DOHH2 (cell line): ENCODE results near the gene KREMEN1.

ENCODE experiments used
- H3F3A ChIP-seq: fragments of 200-600 bp; sonication (generic), shearing (Covaris generic); 2 replicates; pipeline ENCODE4 v1.6.0; 2016; ENCODE audit warnings: antibody characterized with exemption, mild to moderate bottlenecking; ENCODE audit not compliant: control insufficient read depth, insufficient read depth
- H3K27ac ChIP-seq: fragments of 200-600 bp; sonication (generic); 2 replicates; pipeline ENCODE4 v1.5.1; 2014; ENCODE audit warnings: low read depth, mild to moderate bottlenecking, low read length, moderate library complexity
- H3K27me3 ChIP-seq: fragments of 200-600 bp; sonication (generic); 2 replicates; pipeline ENCODE4 v1.6.1; 2014; ENCODE audit warnings: mild to moderate bottlenecking, low read length, mixed read lengths; ENCODE audit not compliant: control insufficient read depth
- H3K36me3 ChIP-seq: fragments of 200-600 bp; sonication (generic); 2 replicates; pipeline ENCODE4 v1.6.1; 2014; ENCODE audit warnings: mild to moderate bottlenecking, low read length, moderate library complexity, mixed read lengths; ENCODE audit not compliant: control insufficient read depth
- H3K4me1 ChIP-seq: fragments of 200-600 bp; sonication (generic); 2 replicates; pipeline ENCODE4 v1.6.1; 2014; ENCODE audit warnings: mild to moderate bottlenecking, low read length, mixed read lengths; ENCODE audit not compliant: control insufficient read depth
- H3K4me2 ChIP-seq: fragments of 200-600 bp; sonication (generic); 2 replicates; pipeline ENCODE4 v1.6.0; 2014; ENCODE audit warnings: mild to moderate bottlenecking, low read length, moderate library complexity
- H3K4me3 ChIP-seq: fragments of 200-600 bp; sonication (generic); 2 replicates; pipeline ENCODE4 v1.5.1; 2014; ENCODE audit warnings: mild to moderate bottlenecking, low read length, mixed read lengths
- H3K79me2 ChIP-seq: fragments of 200-600 bp; sonication (generic); 2 replicates; pipeline ENCODE4 v1.6.1; 2014; ENCODE audit warnings: mild to moderate bottlenecking, low read length, mixed read lengths; ENCODE audit not compliant: control insufficient read depth
- H3K9me2 ChIP-seq: fragments of 200-600 bp; sonication (generic); replicated peaks from 2 replicates; pipeline ENCODE4 v1.6.1; 2014; ENCODE audit warnings: mild to moderate bottlenecking, low read length, mixed read lengths; ENCODE audit not compliant: control insufficient read depth
- H3K9me3 ChIP-seq: fragments of 200-600 bp; sonication (generic); 2 replicates; pipeline ENCODE4 v1.6.1; 2014; ENCODE audit warnings: antibody characterized with exemption, low read length, mixed read lengths; ENCODE audit not compliant: control insufficient read depth, insufficient read depth
- H4K20me1 ChIP-seq: fragments of 200-600 bp; sonication (generic); 2 replicates; pipeline ENCODE4 v1.6.0; 2014; ENCODE audit warnings: low read depth, mild to moderate bottlenecking, antibody characterized with exemption, low read length, moderate library complexity; ENCODE audit not compliant: control insufficient read depth, insufficient read depth
- EZH2phosphoT487 ChIP-seq: fragments of 200-600 bp; sonication (generic); IDR thresholded peaks from 2 replicates; pipeline ENCODE4 v1.6.1; 2017; ENCODE audit warnings: borderline replicate concordance, mild to moderate bottlenecking, antibody characterized with exemption, low read length, moderate library complexity, mixed read lengths
- TF ChIP-seq, protein P1 (sequence below): fragments of 200-600 bp; sonication (generic); IDR thresholded peaks from one replicate; pipeline ENCODE4 v1.5.1; 2014; ENCODE audit warnings: antibody characterized with exemption, mild to moderate bottlenecking, low read depth, low read length; ENCODE audit not compliant: poor library complexity, severe bottlenecking

Gene KREMEN1

DNA sequence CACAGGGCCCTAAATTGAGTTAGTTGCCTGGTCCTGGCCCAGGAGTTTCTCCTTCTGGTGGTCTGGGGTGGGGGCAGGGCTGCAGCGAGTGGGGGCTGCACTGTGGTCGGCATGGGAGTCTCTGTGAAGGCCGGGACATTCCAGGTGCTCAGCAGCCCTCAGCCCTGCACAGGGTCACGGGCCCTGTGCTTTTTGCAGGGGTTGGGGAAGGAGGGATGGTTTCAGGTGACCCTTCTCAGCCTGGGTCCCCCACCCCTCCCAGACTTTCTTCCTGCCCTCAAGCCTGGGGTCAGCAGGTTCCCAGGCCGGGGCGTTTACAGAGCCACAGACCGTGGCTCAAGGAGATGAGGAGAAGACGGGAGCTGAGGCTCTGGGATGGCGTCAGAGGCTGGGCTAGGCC, 140.7 kb downstream of the KREMEN1 start:
- TF ChIP-seq EZH2phosphoT487: no peak
- TF ChIP-seq, protein P1, sequence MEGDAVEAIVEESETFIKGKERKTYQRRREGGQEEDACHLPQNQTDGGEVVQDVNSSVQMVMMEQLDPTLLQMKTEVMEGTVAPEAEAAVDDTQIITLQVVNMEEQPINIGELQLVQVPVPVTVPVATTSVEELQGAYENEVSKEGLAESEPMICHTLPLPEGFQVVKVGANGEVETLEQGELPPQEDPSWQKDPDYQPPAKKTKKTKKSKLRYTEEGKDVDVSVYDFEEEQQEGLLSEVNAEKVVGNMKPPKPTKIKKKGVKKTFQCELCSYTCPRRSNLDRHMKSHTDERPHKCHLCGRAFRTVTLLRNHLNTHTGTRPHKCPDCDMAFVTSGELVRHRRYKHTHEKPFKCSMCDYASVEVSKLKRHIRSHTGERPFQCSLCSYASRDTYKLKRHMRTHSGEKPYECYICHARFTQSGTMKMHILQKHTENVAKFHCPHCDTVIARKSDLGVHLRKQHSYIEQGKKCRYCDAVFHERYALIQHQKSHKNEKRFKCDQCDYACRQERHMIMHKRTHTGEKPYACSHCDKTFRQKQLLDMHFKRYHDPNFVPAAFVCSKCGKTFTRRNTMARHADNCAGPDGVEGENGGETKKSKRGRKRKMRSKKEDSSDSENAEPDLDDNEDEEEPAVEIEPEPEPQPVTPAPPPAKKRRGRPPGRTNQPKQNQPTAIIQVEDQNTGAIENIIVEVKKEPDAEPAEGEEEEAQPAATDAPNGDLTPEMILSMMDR: no peak

DNA sequence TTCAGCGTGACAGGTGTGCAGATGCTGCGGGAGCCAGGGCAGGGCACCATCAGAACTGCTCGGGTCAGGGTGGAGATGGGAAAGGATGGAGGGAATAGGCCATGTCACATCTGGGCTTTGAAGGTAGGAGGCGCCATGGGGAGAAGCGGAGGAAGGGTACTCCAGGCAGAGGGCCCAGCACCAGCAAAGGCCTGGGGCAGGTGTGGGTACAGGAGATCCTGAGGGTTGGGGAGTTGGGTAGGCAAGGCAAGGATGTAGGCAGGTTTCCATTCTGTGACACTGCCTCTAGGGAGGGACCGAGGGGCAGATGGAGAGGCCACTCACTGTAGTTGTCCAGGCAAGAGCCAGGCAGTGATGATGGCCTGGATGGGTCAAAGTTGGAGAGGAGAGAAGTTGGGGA, 141.4 kb downstream of the KREMEN1 start:
- Histone ChIP-seq H3K9me3 (no peaks in the 10 kb centered on the region), H3K4me1 (peaks cover 1% of the 10 kb centered on the region), H4K20me1 (no peaks in the 10 kb centered on the region), H3K36me3 (no peaks in the 10 kb centered on the region), H3K27me3 (peaks cover 13% of the 10 kb centered on the region), H3K79me2 (no peaks in the 10 kb centered on the region), H3F3A (no peaks in the 10 kb centered on the region), H3K4me2 (no peak overlapping the region), H3K27ac (no peak overlapping the region), H3K4me3 (no peak overlapping the region), H3K9me2 (no peaks in the 10 kb centered on the region)
- no peak for TF ChIP-seq EZH2phosphoT487
- TF ChIP-seq, protein P1: no peak

More for the DNA sequence above, 140.7 kb downstream of the KREMEN1 start:
- Histone ChIP-seq H3K4me1 (peaks cover 9% of the 10 kb centered on the region), H3F3A (no peaks in the 10 kb centered on the region), H3K27me3 (peaks cover 20% of the 10 kb centered on the region), H3K36me3 (no peaks in the 10 kb centered on the region), H3K4me2 (no peak overlapping the region), H3K27ac (no peak overlapping the region), H3K4me3 (no peak overlapping the region), H3K9me3 (no peaks in the 10 kb centered on the region), H4K20me1 (no peaks in the 10 kb centered on the region), H3K9me2 (no peaks in the 10 kb centered on the region), H3K79me2 (no peaks in the 10 kb centered on the region)

DNA sequence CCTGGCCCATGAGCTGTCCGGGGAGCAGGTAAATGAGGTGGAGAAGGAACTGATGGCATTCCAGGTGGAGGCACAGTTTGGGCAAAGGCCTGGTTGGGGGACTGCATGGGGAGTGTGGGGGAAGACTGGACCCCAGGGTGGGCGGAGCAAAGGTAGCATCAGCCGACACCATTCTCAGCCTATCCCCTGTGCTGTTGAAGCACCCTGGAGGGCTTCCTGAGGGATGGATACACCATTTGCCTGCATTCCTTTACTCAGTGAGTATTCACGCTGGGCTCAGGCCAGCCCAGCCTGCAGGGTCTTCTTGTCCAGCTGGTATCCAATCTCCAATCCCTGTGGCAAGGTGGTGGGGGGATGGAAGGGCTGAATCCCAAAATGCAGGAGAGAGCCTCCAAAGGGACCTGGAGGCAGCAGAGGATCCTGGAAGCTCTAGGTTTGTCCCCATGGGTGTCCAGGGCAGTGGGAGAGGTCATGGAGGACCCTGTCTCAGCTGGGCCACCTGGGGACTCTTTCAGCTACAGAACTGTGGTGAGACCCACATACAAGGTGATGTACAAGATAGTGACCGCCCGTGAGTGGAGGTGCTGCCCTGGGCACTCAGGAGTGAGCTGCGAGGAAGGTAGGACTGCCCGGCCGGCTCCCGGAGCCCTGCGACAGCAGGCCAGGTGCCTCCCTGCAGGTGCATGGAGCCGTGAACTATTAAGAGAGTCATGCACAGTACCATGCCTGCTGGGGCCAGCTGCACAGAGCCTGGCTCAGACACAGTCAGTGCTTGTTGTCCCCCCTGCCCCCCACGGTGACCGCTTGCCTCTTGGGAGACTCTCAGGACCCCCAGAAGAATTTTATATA, 142.4 kb downstream of the KREMEN1 start:
- H3K27me3 ChIP-seq: peaks cover 9% of the 10 kb centered on the region
- no peaks in the 10 kb centered on the region for H3K79me2 ChIP-seq
- no peaks in the 10 kb centered on the region for H3K4me1 ChIP-seq
- no peaks in the 10 kb centered on the region for H3K9me3 ChIP-seq
- H3K4me2 ChIP-seq: no peak overlapping the region
- no peaks in the 10 kb centered on the region for H3K9me2 ChIP-seq
- no peaks in the 10 kb centered on the region for H3F3A ChIP-seq
- no peaks in the 10 kb centered on the region for H4K20me1 ChIP-seq
- H3K36me3 ChIP-seq: no peaks in the 10 kb centered on the region
- no peak overlapping the region for H3K27ac ChIP-seq
- H3K4me3 ChIP-seq: no peak overlapping the region
- TF ChIP-seq, protein P1: no peak
- no peak for TF ChIP-seq EZH2phosphoT487
